ENCODE data around the gene TCF7L2.
A peak's percentile ranks its signal among the peaks of the same experiment; 100 is the strongest.

The TCF7L2 gene

GRCh38 chr10:113126229-113127201 lies 176.5 kb downstream of the TCF7L2 start:
- TF ChIP-seq CTCF (IDR thresholded peaks at IDR 0.05; ENCODE audit: control insufficient read depth, insufficient read depth, low read depth, low read length, missing control alignments): peak; percentile 32
- H3K4me3 ChIP-seq (ENCODE audit: control insufficient read depth, low read depth, low read length): peak overlapping the region; percentile 38
- no peak for DNase-seq (ENCODE audit: low read depth)

GRCh38 chr10:113127261-113127900 lies 177.3 kb downstream of the TCF7L2 start:
- peak overlapping the region; percentile 38 for H3K4me3 ChIP-seq (ENCODE audit: control insufficient read depth, low read depth, low read length)
- DNase-seq (ENCODE audit: low read depth): no peak
- TF ChIP-seq CTCF (IDR thresholded peaks at IDR 0.05; ENCODE audit: control insufficient read depth, insufficient read depth, low read depth, low read length, missing control alignments): no peak

- no peak for DNase-seq (ENCODE audit: low read depth)
- no peak overlapping the region for H3K4me3 ChIP-seq (ENCODE audit: control insufficient read depth, low read depth, low read length)
- TF ChIP-seq CTCF (IDR thresholded peaks at IDR 0.05; ENCODE audit: control insufficient read depth, insufficient read depth, low read depth, low read length, missing control alignments): no peak
Measured at GRCh38 chr10:113127901-113128283, 177.8 kb downstream of the TCF7L2 start.

- H3K4me3 ChIP-seq (ENCODE audit: control insufficient read depth, low read depth, low read length): no peak overlapping the region
- no peak for DNase-seq (ENCODE audit: low read depth)
- TF ChIP-seq CTCF (IDR thresholded peaks at IDR 0.05; ENCODE audit: control insufficient read depth, insufficient read depth, low read depth, low read length, missing control alignments): no peak
Measured at GRCh38 chr10:113128450-113129070, 178.5 kb downstream of the TCF7L2 start.

- H3K4me3 ChIP-seq (ENCODE audit: control insufficient read depth, low read depth, low read length): no peak overlapping the region
- DNase-seq (ENCODE audit: low read depth): no peak
- TF ChIP-seq CTCF (IDR thresholded peaks at IDR 0.05; ENCODE audit: control insufficient read depth, insufficient read depth, low read depth, low read length, missing control alignments): no peak
Measured at GRCh38 chr10:113129117-113129516, 179.1 kb downstream of the TCF7L2 start.

GRCh38 chr10:113130014-113130641 lies 180.1 kb downstream of the TCF7L2 start:
- H3K4me3 ChIP-seq (ENCODE audit: control insufficient read depth, low read depth, low read length): no peak overlapping the region
- no peak for TF ChIP-seq CTCF (IDR thresholded peaks at IDR 0.05; ENCODE audit: control insufficient read depth, insufficient read depth, low read depth, low read length, missing control alignments)
- DNase-seq (ENCODE audit: low read depth): no peak

Data from AG09309 (cell line).